Neural cell (in vitro differentiated cells): Measurements from ENCODE around the gene TBX5. TPM values are rescaled to one million over a fixed set of nuclear protein-coding genes. Genes with fewer than 3 reads are reported as not detected.

ENCODE experiments used
- H2AFZ ChIP-seq: fragments of 200-600, 300-800 bp; sonication (generic), shearing (Covaris generic); 2 replicates; pipeline ENCODE4 v1.6.0; 2014; ENCODE audit warnings: low read depth, mild to moderate bottlenecking, antibody characterized with exemption, low read length, moderate library complexity
- H3F3A ChIP-seq: fragments of 200-600 bp; shearing (Covaris generic); 2 replicates; pipeline ENCODE4 v1.6.1; 2016; ENCODE audit warnings: mild to moderate bottlenecking, moderate library complexity, mixed read lengths, antibody characterized with exemption, low read length; ENCODE audit not compliant: insufficient read depth, poor library complexity, severe bottlenecking
- H3K27ac ChIP-seq: fragments of 200-600, 300-800 bp; sonication (generic), shearing (Covaris generic); 2 replicates; pipeline ENCODE4 v1.5.1; 2014; ENCODE audit warnings: mild to moderate bottlenecking, low read length, moderate library complexity
- H3K27me3 ChIP-seq: fragments of 300-800, 200-600 bp; sonication (generic), shearing (Covaris generic); 2 replicates; pipeline ENCODE4 v1.6.0; 2014; ENCODE audit warnings: mild to moderate bottlenecking, low read depth, low read length, moderate library complexity; ENCODE audit not compliant: insufficient read depth
- H3K36me3 ChIP-seq: fragments of 300-800, 200-600 bp; sonication (generic), shearing (Covaris generic); 2 replicates; pipeline ENCODE4 v1.5.1; 2014; ENCODE audit warnings: mild to moderate bottlenecking, antibody characterized with exemption, low read length, moderate library complexity; ENCODE audit not compliant: insufficient read depth
- H3K4me2 ChIP-seq: fragments of 300-800, 200-600 bp; sonication (generic), shearing (Covaris generic); 2 replicates; pipeline ENCODE4 v1.6.0; 2014; ENCODE audit warnings: mild to moderate bottlenecking, low read length
- H3K4me3 ChIP-seq: fragments of 300-800, 200-600 bp; sonication (generic), shearing (Covaris generic); 2 replicates; pipeline ENCODE4 v1.5.1; 2014; ENCODE audit warnings: mild to moderate bottlenecking, low read length, moderate library complexity
- H3K79me2 ChIP-seq: fragments of 200-600 bp; shearing (Covaris generic); replicated peaks from 2 replicates; pipeline ENCODE4 v1.6.0; 2014; ENCODE audit warnings: mild to moderate bottlenecking, low read length, moderate library complexity; ENCODE audit not compliant: insufficient read depth
- H3K9ac ChIP-seq: fragments of 300-800, 200-600 bp; sonication (generic), shearing (Covaris generic); 2 replicates; pipeline ENCODE4 v1.6.1; 2016; ENCODE audit warnings: mild to moderate bottlenecking, low read length, mixed read lengths
- H3K9me2 ChIP-seq: fragments of 200-600 bp; shearing (Covaris generic); 2 replicates; pipeline ENCODE4 v1.6.1; 2016; ENCODE audit warnings: mild to moderate bottlenecking, low read length, mixed read lengths; ENCODE audit not compliant: insufficient read depth
- H3K9me3 ChIP-seq: fragments of 200-600, 300-800 bp; sonication (generic), shearing (Covaris generic); 2 replicates; pipeline ENCODE4 v1.6.1; 2016; ENCODE audit warnings: mild to moderate bottlenecking, mixed run types, low read length, moderate library complexity, mixed read lengths
- H4K20me1 ChIP-seq: fragments of 200-600 bp; shearing (Covaris generic); 2 replicates; pipeline ENCODE4 v1.6.1; 2016; ENCODE audit warnings: mild to moderate bottlenecking, mixed run types; ENCODE audit not compliant: insufficient read depth
- EP300 ChIP-seq: fragments of 450-650 bp; conservative IDR thresholded peaks from 2 replicates; pipeline ENCODE4 v1.6.1; 2014; ENCODE audit warnings: antibody characterized with exemption, mild to moderate bottlenecking, moderate library complexity; ENCODE audit not compliant: poor library complexity, severe bottlenecking
- EZH2 ChIP-seq: fragments of 200-600, 300-800 bp; shearing (Covaris generic), sonication (generic); IDR thresholded peaks from 2 replicates; pipeline ENCODE4 v1.6.1; 2014; ENCODE audit warnings: antibody characterized with exemption, low read length, borderline replicate concordance, mild to moderate bottlenecking; ENCODE audit not compliant: insufficient read depth, poor library complexity, severe bottlenecking
- MXI1 ChIP-seq: fragments of 450-650 bp; conservative IDR thresholded peaks from 2 replicates; pipeline ENCODE4 v1.6.1; 2014; ENCODE audit warnings: antibody characterized with exemption, mild to moderate bottlenecking; ENCODE audit not compliant: poor library complexity, severe bottlenecking
- POLR2AphosphoS5 ChIP-seq: IDR thresholded peaks from 2 replicates; pipeline ENCODE4 v1.6.1; 2012
- RAD21 ChIP-seq: fragments of 450-650 bp; conservative IDR thresholded peaks from 2 replicates; pipeline ENCODE4 v1.6.1; 2014; ENCODE audit warnings: antibody characterized with exemption, mild to moderate bottlenecking, moderate library complexity
- REST ChIP-seq: IDR thresholded peaks from 2 replicates; pipeline ENCODE4 v1.6.1; 2012; ENCODE audit warnings: borderline replicate concordance
- SMC3 ChIP-seq: fragments of 450-650 bp; conservative IDR thresholded peaks from 2 replicates; pipeline ENCODE4 v1.6.1; 2014; ENCODE audit warnings: antibody characterized with exemption, mild to moderate bottlenecking, moderate library complexity; ENCODE audit not compliant: poor library complexity
- TAF1 ChIP-seq: IDR thresholded peaks from 2 replicates; pipeline ENCODE4 v1.6.1; 2012; ENCODE audit warnings: low read depth
- polyA plus RNA-seq: library from polyadenylated mRNA; depleted of rRNA; stranded (reverse); fragments of >200 nt; gene quantifications from 2 replicates; pipeline ENCODE4 v1.2.3, GENCODE V29; 2014
- TF ChIP-seq, protein P1 (sequence below): fragments of 450-650 bp; IDR thresholded peaks from 2 replicates; pipeline ENCODE4 v1.5.1; 2014; ENCODE audit warnings: antibody characterized with exemption, mild to moderate bottlenecking, moderate library complexity; ENCODE audit not compliant: poor library complexity, severe bottlenecking

Gene TBX5
- polyA plus RNA-seq, 1 donor from 2014 or later: not detected

DNA sequence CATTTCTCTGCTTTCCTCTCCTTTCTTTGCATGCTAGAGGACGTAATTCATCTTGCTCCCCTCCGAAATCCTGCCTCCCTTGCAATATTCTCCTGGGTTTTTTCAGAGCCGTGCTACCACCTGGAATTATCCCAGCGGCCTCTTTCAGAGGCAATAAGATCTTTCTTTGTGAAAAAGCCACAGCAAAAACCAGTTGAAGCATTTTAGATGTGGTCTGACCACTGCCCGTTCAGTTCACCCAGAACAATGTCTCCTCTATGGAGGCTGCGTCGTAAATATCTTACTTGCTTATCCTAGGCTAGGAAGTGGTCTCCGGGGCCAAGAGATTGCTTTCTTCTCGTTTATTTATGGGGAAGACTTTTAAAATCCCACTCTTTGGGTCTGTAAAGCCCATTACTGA is 85.8 kb downstream of the TBX5 start:
- H3K4me3 ChIP-seq: no peak overlapping the region
- H2AFZ ChIP-seq: no peak overlapping the region
- H3K9ac ChIP-seq: no peak overlapping the region
- H3K36me3 ChIP-seq: no peaks in the 10 kb centered on the region
- H3K27me3 ChIP-seq: no peaks in the 10 kb centered on the region
- H3K9me3 ChIP-seq: no peaks in the 10 kb centered on the region
- no peaks in the 10 kb centered on the region for H3K9me2 ChIP-seq
- no peak overlapping the region for H3K4me2 ChIP-seq
- no peaks in the 10 kb centered on the region for H3K79me2 ChIP-seq
- H3F3A ChIP-seq: no peaks in the 10 kb centered on the region
- TF ChIP-seq SMC3 (no peak), POLR2AphosphoS5 (no peak), MXI1 (no peak), RAD21 (no peak), REST (no peak), TAF1 (no peak), EZH2 (no peak), EP300 (no peak)
- TF ChIP-seq, protein P1, sequence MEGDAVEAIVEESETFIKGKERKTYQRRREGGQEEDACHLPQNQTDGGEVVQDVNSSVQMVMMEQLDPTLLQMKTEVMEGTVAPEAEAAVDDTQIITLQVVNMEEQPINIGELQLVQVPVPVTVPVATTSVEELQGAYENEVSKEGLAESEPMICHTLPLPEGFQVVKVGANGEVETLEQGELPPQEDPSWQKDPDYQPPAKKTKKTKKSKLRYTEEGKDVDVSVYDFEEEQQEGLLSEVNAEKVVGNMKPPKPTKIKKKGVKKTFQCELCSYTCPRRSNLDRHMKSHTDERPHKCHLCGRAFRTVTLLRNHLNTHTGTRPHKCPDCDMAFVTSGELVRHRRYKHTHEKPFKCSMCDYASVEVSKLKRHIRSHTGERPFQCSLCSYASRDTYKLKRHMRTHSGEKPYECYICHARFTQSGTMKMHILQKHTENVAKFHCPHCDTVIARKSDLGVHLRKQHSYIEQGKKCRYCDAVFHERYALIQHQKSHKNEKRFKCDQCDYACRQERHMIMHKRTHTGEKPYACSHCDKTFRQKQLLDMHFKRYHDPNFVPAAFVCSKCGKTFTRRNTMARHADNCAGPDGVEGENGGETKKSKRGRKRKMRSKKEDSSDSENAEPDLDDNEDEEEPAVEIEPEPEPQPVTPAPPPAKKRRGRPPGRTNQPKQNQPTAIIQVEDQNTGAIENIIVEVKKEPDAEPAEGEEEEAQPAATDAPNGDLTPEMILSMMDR: no peak
- H4K20me1 ChIP-seq: no peaks in the 10 kb centered on the region
- no peak overlapping the region for H3K27ac ChIP-seq

DNA sequence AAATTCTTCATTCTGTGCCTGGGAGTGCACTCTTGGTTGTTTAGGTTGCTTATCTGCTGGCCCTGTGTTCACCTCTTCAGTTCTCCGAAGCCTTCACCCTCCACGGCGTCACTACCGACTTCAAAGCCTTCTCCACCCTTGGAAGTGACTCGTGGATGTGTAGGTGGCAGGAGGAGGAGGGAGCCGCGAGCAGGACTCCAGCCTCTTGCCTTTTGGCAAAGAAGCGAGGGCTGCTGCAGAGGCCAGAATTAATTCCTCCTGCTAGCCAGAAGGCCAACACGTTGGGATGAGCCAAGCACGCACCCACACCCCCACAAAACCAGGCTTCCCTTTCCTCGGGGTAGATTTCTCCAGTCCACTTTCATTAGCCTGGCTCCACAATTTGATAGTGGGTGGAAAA is 86.5 kb downstream of the TBX5 start:
- no peak overlapping the region for H3K4me3 ChIP-seq
- H2AFZ ChIP-seq: no peak overlapping the region
- H3K9me3 ChIP-seq: no peaks in the 10 kb centered on the region
- no peak overlapping the region for H3K27ac ChIP-seq
- H4K20me1 ChIP-seq: no peaks in the 10 kb centered on the region
- H3K4me2 ChIP-seq: no peak overlapping the region
- no peaks in the 10 kb centered on the region for H3F3A ChIP-seq
- no peaks in the 10 kb centered on the region for H3K27me3 ChIP-seq
- no peaks in the 10 kb centered on the region for H3K36me3 ChIP-seq
- no peak for TF ChIP-seq POLR2AphosphoS5
- no peak for TF ChIP-seq EZH2
- TF ChIP-seq RAD21: no peak
- no peak for TF ChIP-seq TAF1
- no peak for TF ChIP-seq EP300
- H3K9ac ChIP-seq: no peak overlapping the region
- H3K79me2 ChIP-seq: no peaks in the 10 kb centered on the region
- H3K9me2 ChIP-seq: no peaks in the 10 kb centered on the region
